RWPE1 (cell line): ENCODE results near the gene UROS.

ENCODE experiments used
- CTCF ChIA-PET: fragments of 350-600 bp; sonication (Branson Sonifier 250); formaldehyde crosslinking; extraction: SDS; loops from one replicate; lab custom pipeline; 2021; lab: Yijun Ruan, JAX
- POLR2A ChIA-PET: fragments of 400-600 bp; formaldehyde crosslinking; extraction: SDS; loops from one replicate; lab custom pipeline; 2020; ENCODE audit warnings: antibody characterized with exemption; ENCODE audit not compliant: low non-redundant PET; lab: Yijun Ruan, JAX
- DNase-seq: peaks from one replicate; pipeline ENCODE4 v3.0.0; 2012; ENCODE audit warnings: low spot score
- H3K27ac ChIP-seq: fragments of 450-650 bp; 2 replicates; pipeline ENCODE4 v1.5.1; 2017
- CTCF ChIP-seq: fragments of 450-650 bp; conservative IDR thresholded peaks from 2 replicates; pipeline ENCODE4 v1.5.1; 2017; ENCODE audit warnings: low read depth, mild to moderate bottlenecking

Gene UROS

DNA sequence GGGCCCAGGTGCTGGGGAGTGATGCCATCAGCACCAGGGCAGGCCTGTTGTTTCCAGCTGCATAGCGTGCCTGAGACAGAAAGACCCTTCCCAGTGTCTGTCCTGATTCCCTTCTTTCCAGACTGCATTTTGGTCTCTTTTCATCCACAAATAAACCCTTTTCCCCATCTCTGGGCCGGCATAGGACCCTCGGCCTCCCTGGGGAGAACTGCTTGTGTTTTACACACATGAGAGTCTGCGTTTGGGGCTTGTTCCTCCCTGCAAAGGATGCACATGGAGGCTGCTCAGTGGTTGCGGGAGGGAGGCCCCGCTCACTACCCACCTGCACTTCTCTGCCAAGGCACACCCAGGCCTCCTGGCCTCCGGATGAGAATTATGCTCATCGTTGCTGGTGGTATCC lies 41.7 kb downstream of the UROS start:
- H3K27ac ChIP-seq = no peak overlapping the region
- CTCF ChIA-PET = interaction anchor here (1.0 kb wide), 1 partner anchor 11 kb away, joined by 3 read pairs; no protein-coding TSS in a partner anchor
- POLR2A ChIA-PET = no interaction called here
- no peak for TF ChIP-seq CTCF
- no peak for DNase-seq

DNA sequence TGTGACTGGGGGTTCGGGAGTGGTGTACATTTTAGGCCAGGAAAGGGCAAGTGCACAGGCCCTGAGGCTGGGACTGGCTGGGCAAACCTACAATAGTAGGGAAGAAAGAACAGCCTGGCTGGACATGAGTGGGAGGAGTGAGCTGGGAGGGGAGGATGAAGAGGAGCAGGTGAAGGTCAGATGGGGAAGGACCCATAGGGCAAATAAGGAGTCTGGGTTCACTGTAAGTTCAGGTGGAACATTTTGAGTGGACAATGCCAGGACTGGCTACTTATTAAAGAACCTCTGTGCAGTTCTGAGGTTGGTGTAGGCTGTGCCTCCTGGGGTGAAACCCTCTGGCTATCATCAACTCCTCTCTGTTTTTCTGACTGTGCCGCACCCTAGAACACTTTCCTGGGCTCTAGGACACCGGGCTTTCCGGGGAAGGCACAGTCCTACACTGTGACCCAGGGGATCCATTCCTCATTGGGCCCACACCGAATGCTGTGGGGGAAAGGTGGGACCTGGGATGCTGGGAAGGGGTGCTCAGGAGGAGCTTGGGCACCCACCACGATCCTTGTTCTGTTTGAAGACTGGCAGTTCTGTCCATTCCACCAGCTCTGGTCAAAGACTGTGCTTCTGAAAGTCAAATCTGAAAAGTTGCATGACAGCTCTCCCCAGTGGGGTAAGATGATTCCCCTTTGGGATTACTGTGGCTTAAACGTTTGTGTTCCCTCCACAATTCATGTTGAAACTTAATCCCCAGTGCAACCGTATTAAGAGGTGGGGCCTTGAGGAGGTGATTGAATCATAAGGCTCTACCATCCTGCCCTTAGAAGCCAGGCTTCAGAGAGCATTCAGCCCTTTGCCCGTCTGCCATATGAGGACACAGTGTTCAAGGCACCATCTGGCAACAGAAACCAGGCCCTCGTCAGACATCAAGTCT lies 43.4 kb downstream of the UROS start:
- TF ChIP-seq CTCF = no peak
- POLR2A ChIA-PET = no interaction called here
- DNase-seq = no peak
- CTCF ChIA-PET = interaction anchor here (0.6 kb wide), 1 partner anchor 17 kb away, joined by 3 read pairs; no protein-coding TSS in a partner anchor
- no peak overlapping the region for H3K27ac ChIP-seq

GRCh38 chr10:125778556-125778955 lies 44.5 kb downstream of the UROS start:
- CTCF ChIA-PET = no interaction called here
- POLR2A ChIA-PET = no interaction called here
- TF ChIP-seq CTCF = no peak
- no peak overlapping the region for H3K27ac ChIP-seq
- no peak for DNase-seq

GRCh38 chr10:125777806-125778205 lies 45.3 kb downstream of the UROS start:
- CTCF ChIA-PET = no interaction called here
- no peak overlapping the region for H3K27ac ChIP-seq
- POLR2A ChIA-PET = no interaction called here
- DNase-seq = no peak
- TF ChIP-seq CTCF = no peak

DNA sequence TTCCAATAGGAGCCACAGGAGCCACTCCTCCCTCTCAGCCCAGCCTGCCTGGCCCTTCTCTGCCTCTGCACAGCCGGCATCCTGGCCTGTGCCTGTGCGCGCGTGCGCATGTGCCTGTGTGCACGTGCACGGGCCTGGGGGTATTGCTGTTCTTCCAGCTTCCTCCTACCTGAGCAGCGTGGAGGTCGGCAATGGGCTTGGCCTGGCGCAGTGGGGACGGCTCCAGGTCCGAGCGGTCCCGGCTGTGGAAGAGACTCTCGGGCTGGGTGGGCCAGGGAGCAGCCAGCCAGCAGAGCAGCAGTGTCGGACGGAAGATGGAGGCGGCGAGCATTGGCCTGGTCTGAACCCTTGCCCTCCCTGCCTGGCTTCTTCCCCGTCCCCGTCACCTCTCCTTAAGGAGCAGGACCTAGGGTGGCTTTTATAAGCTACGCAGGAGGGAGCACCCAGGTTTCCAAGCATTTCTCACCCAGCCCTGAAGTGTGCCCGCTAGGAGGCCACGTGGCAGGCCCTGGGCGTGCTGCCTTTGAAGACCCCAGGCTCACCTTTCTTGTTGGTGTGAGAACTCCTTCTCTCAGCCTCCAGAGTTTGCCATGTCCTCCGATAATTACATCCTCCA lies 47.5 kb downstream of the UROS start, which contains the start of gene MMP21:
Gene MMP21, minus strand, starts transcription at position 331 of the 616 bp plus-strand sequence. Its CDS starts 0 bp downstream, at position 331.
- DNase-seq = no peak
- ChIA-PET CTCF (no interaction called here), POLR2A (no interaction called here)
- no peak within 1 kb of the TSS for H3K27ac ChIP-seq
- no peak for TF ChIP-seq CTCF

GRCh38 chr10:125774581-125775191 lies 48.4 kb downstream of the UROS start:
- POLR2A ChIA-PET = no interaction called here
- TF ChIP-seq CTCF = no peak
- CTCF ChIA-PET = no interaction called here
- DNase-seq = no peak
- H3K27ac ChIP-seq = no peak overlapping the region
